ENCODE data around the gene LEFTY1.
A peak's percentile ranks its signal among the peaks of the same experiment; 100 is the strongest.

GRCh38 chr1:225878282-225878681, 10.7 kb downstream of the LEFTY1 start:
- TF ChIP-seq, protein P1, sequence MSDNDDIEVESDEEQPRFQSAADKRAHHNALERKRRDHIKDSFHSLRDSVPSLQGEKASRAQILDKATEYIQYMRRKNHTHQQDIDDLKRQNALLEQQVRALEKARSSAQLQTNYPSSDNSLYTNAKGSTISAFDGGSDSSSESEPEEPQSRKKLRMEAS (IDR thresholded peaks at IDR 0.05): no peak
- no peak for TF ChIP-seq TAF1 (conservative IDR thresholded peaks at IDR 0.05)
- no peak for TF ChIP-seq CTCF (IDR thresholded peaks at IDR 0.05; ENCODE audit: low read depth, low read length, missing input control)
- no peak for TF ChIP-seq SP1 (IDR thresholded peaks at IDR 0.05)
- TF ChIP-seq, protein P2, sequence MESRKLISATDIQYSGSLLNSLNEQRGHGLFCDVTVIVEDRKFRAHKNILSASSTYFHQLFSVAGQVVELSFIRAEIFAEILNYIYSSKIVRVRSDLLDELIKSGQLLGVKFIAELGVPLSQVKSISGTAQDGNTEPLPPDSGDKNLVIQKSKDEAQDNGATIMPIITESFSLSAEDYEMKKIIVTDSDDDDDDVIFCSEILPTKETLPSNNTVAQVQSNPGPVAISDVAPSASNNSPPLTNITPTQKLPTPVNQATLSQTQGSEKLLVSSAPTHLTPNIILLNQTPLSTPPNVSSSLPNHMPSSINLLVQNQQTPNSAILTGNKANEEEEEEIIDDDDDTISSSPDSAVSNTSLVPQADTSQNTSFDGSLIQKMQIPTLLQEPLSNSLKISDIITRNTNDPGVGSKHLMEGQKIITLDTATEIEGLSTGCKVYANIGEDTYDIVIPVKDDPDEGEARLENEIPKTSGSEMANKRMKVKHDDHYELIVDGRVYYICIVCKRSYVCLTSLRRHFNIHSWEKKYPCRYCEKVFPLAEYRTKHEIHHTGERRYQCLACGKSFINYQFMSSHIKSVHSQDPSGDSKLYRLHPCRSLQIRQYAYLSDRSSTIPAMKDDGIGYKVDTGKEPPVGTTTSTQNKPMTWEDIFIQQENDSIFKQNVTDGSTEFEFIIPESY (IDR thresholded peaks at IDR 0.05): no peak
- TF ChIP-seq YY1 (IDR thresholded peaks at IDR 0.05): no peak
- TF ChIP-seq FOXA1 (IDR thresholded peaks at IDR 0.05): no peak
- no peak for TF ChIP-seq GABPA (IDR thresholded peaks at IDR 0.05 in 1 of 2, conservative IDR thresholded peaks at IDR 0.05 in 1 of 2)
- no peak for TF ChIP-seq REST (IDR thresholded peaks at IDR 0.05)
- TF ChIP-seq HNF4G (IDR thresholded peaks at IDR 0.05): no peak
- TF ChIP-seq EGR1 (IDR thresholded peaks at IDR 0.05; ENCODE audit: low read depth in 2 of 2): no peak
- TF ChIP-seq, protein P3, sequence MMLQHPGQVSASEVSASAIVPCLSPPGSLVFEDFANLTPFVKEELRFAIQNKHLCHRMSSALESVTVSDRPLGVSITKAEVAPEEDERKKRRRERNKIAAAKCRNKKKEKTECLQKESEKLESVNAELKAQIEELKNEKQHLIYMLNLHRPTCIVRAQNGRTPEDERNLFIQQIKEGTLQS (IDR thresholded peaks at IDR 0.05): no peak
- peak; percentile 18 to 39 for TF ChIP-seq HNF4A (conservative IDR thresholded peaks at IDR 0.05)
